IPS-18a (cell line): ENCODE measurements around the gene COL18A1.
"Not testable (repeated sequence)": the region's sequence is repeated elsewhere in the genome, so short reads cannot be mapped to it uniquely, and the experiment has no call there.

Source experiments
- H3K27ac ChIP-seq: one replicate; pipeline ENCODE4 v1.5.1; 2013; ENCODE audit warnings: low read length
- H3K27me3 ChIP-seq: one replicate; pipeline ENCODE4 v1.6.1; 2013; ENCODE audit warnings: mild to moderate bottlenecking, low read length; ENCODE audit not compliant: control insufficient read depth, insufficient read depth
- H3K36me3 ChIP-seq: one replicate; pipeline ENCODE4 v1.6.1; 2013; ENCODE audit warnings: low read depth, low read length; ENCODE audit not compliant: control insufficient read depth
- H3K4me1 ChIP-seq: one replicate; pipeline ENCODE4 v1.6.1; 2013; ENCODE audit warnings: low read depth, low read length; ENCODE audit not compliant: control insufficient read depth
- H3K4me3 ChIP-seq: one replicate; pipeline ENCODE4 v1.5.1; 2013; ENCODE audit warnings: low read length
- H3K9ac ChIP-seq: one replicate; pipeline ENCODE4 v1.6.1; 2013; ENCODE audit warnings: mild to moderate bottlenecking, low read length, moderate library complexity
- H3K9me3 ChIP-seq: one replicate; pipeline ENCODE4 v1.6.1; 2013; ENCODE audit warnings: low read depth, low read length; ENCODE audit not compliant: control insufficient read depth

The COL18A1 gene

GRCh38 chr21:45430521-45431501, 25.8 kb downstream of the COL18A1 start:
- Histone ChIP-seq H3K4me3 (peak overlapping the region; percentile 19), H3K36me3 (no peaks in the 10 kb centered on the region), H3K4me1 (peaks cover 24% of the 10 kb centered on the region), H3K27me3 (no peaks in the 10 kb centered on the region), H3K27ac (peak overlapping the region; percentile 3), H3K9me3 (no peaks in the 10 kb centered on the region), H3K9ac (peak overlapping the region; percentile 46)

- H3K4me1 ChIP-seq: peaks cover 20% of the 10 kb centered on the region
- no peaks in the 10 kb centered on the region for H3K27me3 ChIP-seq
- no peaks in the 10 kb centered on the region for H3K36me3 ChIP-seq
- no peak overlapping the region for H3K27ac ChIP-seq
- H3K9ac ChIP-seq: no peak overlapping the region
- H3K9me3 ChIP-seq: no peaks in the 10 kb centered on the region
- H3K4me3 ChIP-seq: no peak overlapping the region
Observed at GRCh38 chr21:45431781-45432572, 27.0 kb downstream of the COL18A1 start.

- Histone ChIP-seq H3K4me1 (peaks cover 15% of the 10 kb centered on the region), H3K27ac (no peak overlapping the region), H3K36me3 (no peaks in the 10 kb centered on the region), H3K9me3 (no peaks in the 10 kb centered on the region), H3K9ac (no peak overlapping the region), H3K27me3 (no peaks in the 10 kb centered on the region), H3K4me3 (no peak overlapping the region)
Observed at GRCh38 chr21:45432575-45433255, 27.8 kb downstream of the COL18A1 start.

GRCh38 chr21:45433301-45433700, 28.3 kb downstream of the COL18A1 start:
- Histone ChIP-seq H3K4me3 (no peak overlapping the region), H3K9ac (no peak overlapping the region), H3K27ac (no peak overlapping the region), H3K27me3 (no peaks in the 10 kb centered on the region), H3K9me3 (no peaks in the 10 kb centered on the region), H3K4me1 (peaks cover 15% of the 10 kb centered on the region), H3K36me3 (no peaks in the 10 kb centered on the region)

GRCh38 chr21:45433911-45434644, 29.1 kb downstream of the COL18A1 start:
- Histone ChIP-seq H3K27me3 (no peaks in the 10 kb centered on the region), H3K27ac (no peak overlapping the region), H3K4me3 (no peak overlapping the region), H3K9me3 (no peaks in the 10 kb centered on the region), H3K36me3 (no peaks in the 10 kb centered on the region), H3K4me1 (peaks cover 15% of the 10 kb centered on the region), H3K9ac (no peak overlapping the region)

GRCh38 chr21:45434645-45435217, 29.8 kb downstream of the COL18A1 start:
- H3K27ac ChIP-seq: no peak overlapping the region
- H3K36me3 ChIP-seq: no peaks in the 10 kb centered on the region
- no peak overlapping the region for H3K9ac ChIP-seq
- no peaks in the 10 kb centered on the region for H3K27me3 ChIP-seq
- peaks cover 16% of the 10 kb centered on the region for H3K4me1 ChIP-seq
- H3K9me3 ChIP-seq: no peaks in the 10 kb centered on the region
- H3K4me3 ChIP-seq: no peak overlapping the region

GRCh38 chr21:45435405-45435981, 30.5 kb downstream of the COL18A1 start:
- peaks cover 9% of the 10 kb centered on the region for H3K4me1 ChIP-seq

GRCh38 chr21:45436351-45437065, 31.5 kb downstream of the COL18A1 start:
- peaks cover 3% of the 10 kb centered on the region for H3K4me1 ChIP-seq
- H3K9ac ChIP-seq: no peak overlapping the region
- no peaks in the 10 kb centered on the region for H3K9me3 ChIP-seq
- H3K4me3 ChIP-seq: no peak overlapping the region
- no peaks in the 10 kb centered on the region for H3K27me3 ChIP-seq
- no peaks in the 10 kb centered on the region for H3K36me3 ChIP-seq
- no peak overlapping the region for H3K27ac ChIP-seq

More at GRCh38 chr21:45435405-45435981, 30.5 kb downstream of the COL18A1 start:
- Histone ChIP-seq H3K27me3 (no peaks in the 10 kb centered on the region), H3K36me3 (no peaks in the 10 kb centered on the region), H3K9ac (no peak overlapping the region), H3K27ac (no peak overlapping the region), H3K9me3 (no peaks in the 10 kb centered on the region), H3K4me3 (no peak overlapping the region)

GRCh38 chr21:45437844-45438243, 32.9 kb downstream of the COL18A1 start:
- H3K36me3 ChIP-seq, H3K9me3 ChIP-seq, H3K27me3 ChIP-seq, H3K9ac ChIP-seq, H3K4me1 ChIP-seq, H3K27ac ChIP-seq, H3K4me3 ChIP-seq: not testable (repeated sequence)
